HG03108 (cell line): ENCODE data around the gene COX7A1.
"Not testable (repeated sequence)": the region's sequence is repeated elsewhere in the genome, so short reads cannot be mapped to it uniquely, and the experiment has no call there.

Experiments
- ATAC-seq: cut with Tn5 transposase; IDR thresholded peaks from one replicate; pipeline ENCODE4 v1.9.1; 2021; ENCODE audit warnings: moderate library complexity; ENCODE audit not compliant: unreplicated experiment

COX7A1 gene

GRCh38 chr19:36142046-36142445 is 10.2 kb downstream of the COX7A1 start:
- no peak for ATAC-seq

DNA sequence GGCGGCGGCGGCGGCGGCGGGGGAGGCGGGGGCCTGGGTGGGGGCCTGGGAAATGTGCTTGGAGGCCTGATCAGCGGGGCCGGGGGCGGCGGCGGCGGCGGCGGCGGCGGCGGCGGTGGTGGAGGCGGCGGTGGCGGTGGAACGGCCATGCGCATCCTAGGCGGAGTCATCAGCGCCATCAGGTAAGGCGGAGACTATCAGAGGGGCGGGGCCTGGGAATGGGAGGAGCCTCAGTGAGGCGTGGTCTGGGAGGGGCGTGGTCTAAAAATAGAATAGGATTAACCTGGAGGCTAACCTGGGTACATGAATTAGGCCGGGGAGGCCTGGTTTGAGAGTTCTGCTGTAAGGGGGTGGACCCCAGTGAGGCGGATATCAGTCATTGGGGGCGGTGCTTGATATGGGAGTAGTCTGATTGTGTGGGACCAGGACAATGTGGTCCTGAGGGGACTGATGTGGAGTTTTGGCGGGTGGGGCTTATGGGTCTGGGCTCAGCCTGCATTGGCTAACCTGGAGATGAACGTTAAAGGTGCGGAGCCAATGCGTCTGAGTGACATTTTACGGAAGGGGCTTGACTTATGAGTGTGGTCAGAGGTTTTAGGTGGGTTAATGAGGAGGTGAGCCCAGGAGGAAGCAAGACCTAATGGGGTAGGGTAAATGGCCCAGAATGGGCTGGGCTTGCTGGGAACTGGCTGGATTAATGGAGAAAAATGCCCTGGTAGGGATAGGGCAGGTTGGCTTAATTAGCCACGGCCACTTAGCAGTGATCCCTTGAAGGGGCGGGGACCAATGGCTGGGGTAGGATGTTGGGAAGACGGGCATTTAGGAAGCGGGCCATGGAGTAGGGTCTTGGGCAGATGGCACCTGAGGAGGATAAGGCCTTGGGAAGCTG is 11.0 kb downstream of the COX7A1 start:
- peak; percentile 40 for ATAC-seq

DNA sequence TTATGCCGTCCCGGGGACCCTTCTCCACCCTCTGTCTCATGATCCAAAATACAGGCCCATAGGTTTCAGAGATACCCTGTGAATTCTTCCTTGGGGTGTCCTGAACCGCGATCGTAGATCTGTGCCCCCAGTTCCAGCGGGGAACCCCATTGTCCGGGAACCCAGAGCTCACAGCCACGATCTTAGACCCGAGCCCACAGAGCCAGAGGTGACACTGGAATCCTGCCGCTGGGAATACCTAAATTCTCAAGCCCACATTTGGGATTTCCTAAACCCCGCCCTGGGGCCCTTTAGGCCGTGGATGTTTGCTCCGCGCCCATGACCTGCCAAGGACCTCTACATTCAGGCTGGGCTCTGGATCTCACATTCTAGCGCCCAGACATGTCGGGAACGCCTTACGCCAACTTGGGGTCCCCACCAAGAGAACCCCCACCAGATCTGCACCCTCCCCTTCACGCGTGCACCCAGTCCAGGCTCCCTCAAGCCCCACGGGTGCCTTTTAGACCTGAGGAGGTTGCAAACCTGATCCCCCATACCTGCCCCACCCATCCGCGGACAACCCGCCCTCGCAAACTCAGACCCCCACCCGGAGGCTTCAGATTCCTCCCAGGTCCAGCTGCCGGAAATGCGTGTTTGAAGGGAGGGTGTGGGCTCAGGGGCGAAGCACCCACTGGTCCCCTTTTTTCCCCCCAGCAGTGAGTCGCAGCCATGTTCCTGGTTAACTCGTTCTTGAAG is 11.8 kb downstream of the COX7A1 start:
- ATAC-seq, result no peak

GRCh38 chr19:36139473-36140303 is 12.6 kb downstream of the COX7A1 start, which contains the start of gene CAPNS1:
CAPNS1 (plus strand) TSS chr19:36140066; CDS start chr19:36141012, 946 bp downstream.
- peak; percentile 77 for ATAC-seq

- ATAC-seq, result no peak
Measured at GRCh38 chr19:36139120-36139472, 13.2 kb downstream of the COX7A1 start.

- no peak for ATAC-seq
Measured at GRCh38 chr19:36136964-36137686, 15.1 kb downstream of the COX7A1 start.

GRCh38 chr19:36134867-36135266 is 17.4 kb downstream of the COX7A1 start:
- not testable (repeated sequence) for ATAC-seq

DNA sequence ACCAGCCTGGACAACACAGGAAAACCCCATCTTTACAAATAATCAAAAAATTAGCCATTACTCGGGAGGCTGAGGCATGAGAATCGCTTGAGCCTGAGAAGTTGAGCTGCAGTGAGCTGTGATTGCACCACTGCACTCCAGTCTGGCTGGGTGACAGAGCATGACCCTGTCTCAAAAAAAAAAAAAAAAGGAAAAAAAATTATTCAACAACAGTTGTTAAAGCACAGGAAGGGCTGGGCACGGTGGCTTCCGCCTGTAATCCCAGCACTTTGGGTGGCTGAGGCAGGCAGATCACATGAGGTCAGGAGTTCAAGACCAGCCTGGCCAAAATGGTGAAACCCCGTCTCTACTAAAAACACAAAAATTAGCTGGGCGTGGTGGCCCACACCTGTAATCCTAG is 21.0 kb downstream of the COX7A1 start:
- ATAC-seq, result not testable (repeated sequence)

DNA sequence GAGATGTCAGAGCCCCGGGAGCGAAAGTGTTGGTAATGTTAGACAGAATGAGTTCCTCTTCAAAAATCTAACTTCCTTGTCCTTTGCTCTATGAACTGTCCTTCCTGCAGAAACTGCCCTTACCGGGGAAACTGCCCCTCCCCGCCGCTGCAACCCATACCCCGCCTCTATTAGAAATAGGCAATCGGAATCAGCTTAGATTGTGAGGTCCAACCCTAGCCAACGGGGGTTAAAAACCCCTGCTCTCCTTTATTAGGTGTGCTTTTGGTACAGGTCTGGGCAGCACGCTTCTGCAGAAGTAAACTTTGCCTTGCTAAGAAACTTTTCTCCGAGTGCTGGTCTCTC is 23.9 kb downstream of the COX7A1 start:
- peak; percentile 9 for ATAC-seq

DNA sequence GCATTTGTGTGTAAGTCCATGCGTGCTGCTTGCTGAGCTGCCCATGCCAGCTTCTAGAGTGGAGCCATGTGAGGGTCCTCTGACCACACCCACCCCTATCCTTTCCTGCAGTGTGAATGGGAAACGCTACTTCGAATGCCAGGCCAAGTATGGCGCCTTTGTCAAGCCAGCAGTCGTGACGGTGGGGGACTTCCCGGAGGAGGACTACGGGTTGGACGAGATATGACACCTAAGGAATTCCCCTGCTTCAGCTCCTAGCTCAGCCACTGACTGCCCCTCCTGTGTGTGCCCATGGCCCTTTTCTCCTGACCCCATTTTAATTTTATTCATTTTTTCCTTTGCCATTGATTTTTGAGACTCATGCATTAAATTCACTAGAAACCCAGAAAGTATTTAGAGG is 26.7 kb downstream of the COX7A1 start:
- no peak for ATAC-seq

- ATAC-seq, result no peak
Measured at GRCh38 chr19:36121486-36122124, 30.6 kb downstream of the COX7A1 start.

GRCh38 chr19:36120984-36121358 is 31.3 kb downstream of the COX7A1 start:
- no peak for ATAC-seq

GRCh38 chr19:36120092-36120983 is 31.9 kb downstream of the COX7A1 start:
- no peak for ATAC-seq

DNA sequence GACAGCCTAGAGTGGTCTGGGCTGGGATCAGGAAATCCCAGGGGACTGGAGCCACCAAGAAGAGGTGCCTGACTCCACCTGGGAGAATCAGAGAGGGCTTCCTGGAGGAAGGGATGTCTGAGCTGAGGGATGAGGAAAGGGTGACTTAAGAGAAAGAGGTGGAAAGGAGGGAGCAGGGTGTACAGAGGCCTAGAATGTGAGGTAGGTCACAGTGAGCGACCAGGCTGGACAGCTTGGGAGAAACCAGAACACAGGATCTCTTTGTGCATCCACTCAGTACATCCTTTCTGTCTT is 36.0 kb downstream of the COX7A1 start:
- no peak for ATAC-seq

GRCh38 chr19:36115453-36116343 is 36.5 kb downstream of the COX7A1 start, which contains the start of gene TBCB:
TBCB (plus strand) TSS chr19:36115468; CDS start chr19:36115561, 93 bp downstream.
- peak; percentile 29 for ATAC-seq

- peak; percentile 83 for ATAC-seq
Measured at GRCh38 chr19:36114721-36115452, 37.4 kb downstream of the COX7A1 start, which contains the start of gene POLR2I. POLR2I (minus strand) TSS chr19:36114875; CDS start chr19:36114856, 19 bp downstream.

GRCh38 chr19:36113894-36114720 is 38.1 kb downstream of the COX7A1 start:
- ATAC-seq, result no peak
